ENCODE measurements around the gene ZSCAN22. TPM values are rescaled to one million over a fixed set of nuclear protein-coding genes. Genes with fewer than 3 reads are reported as not detected.
A peak's percentile ranks its signal among the peaks of the same experiment; 100 is the strongest.
"Not testable (repeated sequence)": the region's sequence is repeated elsewhere in the genome, so short reads cannot be mapped to it uniquely, and the experiment has no call there.

The ZSCAN22 gene
- total and polyA plus RNA-seq, 8 donors: 0.45 to 5.2 (median 1.3) TPM; not detected in 1

DNA sequence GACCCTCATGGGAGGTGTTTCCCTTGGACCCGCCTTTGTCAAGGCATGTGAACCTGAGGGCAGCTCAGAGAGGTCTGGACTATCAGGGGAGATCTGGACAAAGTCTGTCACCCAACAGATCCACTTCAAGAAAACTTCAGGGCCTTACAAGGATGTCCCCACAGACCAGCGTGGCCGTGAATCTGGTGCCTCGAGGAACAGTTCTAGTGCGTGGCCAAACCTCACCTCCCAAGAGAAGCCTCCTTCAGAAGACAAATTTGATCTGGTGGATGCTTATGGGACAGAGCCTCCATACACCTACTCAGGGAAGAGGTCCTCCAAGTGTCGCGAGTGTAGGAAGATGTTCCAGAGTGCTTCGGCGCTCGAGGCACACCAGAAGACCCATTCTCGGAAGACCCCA, 11.5 kb downstream of the ZSCAN22 start:
- Histone ChIP-seq H3K27me3 (no peaks in the 10 kb centered on the region), H3K4me1 (no peaks in the 10 kb centered on the region), H3K27ac (no peak overlapping the region), H3K36me3 (peaks cover 29 to 75% (median 68%) of the 10 kb centered on the region in 4 donors), H3K9me3 (peaks cover 0 to 17% (median 11%) of the 10 kb centered on the region in 4 donors), H3K4me3 (no peak overlapping the region)
- DNase-seq: no peak
- WGBS, 5 donors: 97 to 99% (median 98%) methylated on average over 11 of the region's 11 CpGs
- TF ChIP-seq CTCF (IDR thresholded peaks at IDR 0.05) (no peak), POLR2AphosphoS5 (IDR thresholded peaks at IDR 0.05) (no peak), EP300 (IDR thresholded peaks at IDR 0.05) (no peak)
- intact Hi-C loops (cut with DNase I; ENCODE audit: low total_unique reads): no loop called here

DNA sequence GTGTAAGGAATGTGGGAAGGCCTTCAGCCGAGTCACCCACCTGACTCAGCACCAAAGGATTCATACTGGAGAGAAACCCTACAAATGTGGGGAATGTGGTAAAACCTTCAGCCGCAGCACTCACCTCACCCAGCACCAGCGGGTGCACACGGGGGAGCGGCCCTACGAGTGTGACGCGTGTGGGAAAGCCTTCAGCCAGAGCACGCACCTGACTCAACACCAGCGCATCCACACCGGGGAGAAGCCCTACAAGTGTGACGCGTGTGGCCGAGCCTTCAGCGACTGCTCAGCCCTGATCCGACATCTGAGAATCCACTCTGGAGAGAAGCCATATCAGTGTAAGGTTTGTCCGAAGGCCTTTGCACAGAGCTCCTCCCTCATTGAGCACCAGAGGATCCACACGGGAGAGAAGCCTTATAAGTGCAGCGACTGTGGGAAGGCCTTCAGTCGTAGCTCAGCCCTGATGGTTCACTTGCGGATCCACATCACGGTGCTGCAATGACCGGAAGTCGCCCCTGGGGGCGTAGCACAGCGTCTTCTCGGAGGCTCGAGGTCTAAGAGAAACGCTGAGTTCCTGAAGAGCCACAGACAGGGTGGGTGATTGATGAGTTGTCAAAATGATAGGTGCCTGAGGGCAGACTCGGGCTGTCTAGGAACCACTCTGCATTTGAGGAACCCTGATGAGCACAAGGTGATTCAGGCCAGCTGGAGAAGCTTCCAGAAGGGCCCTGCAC, 12.2 kb downstream of the ZSCAN22 start:
- WGBS, 5 donors: 76 to 85% (median 82%) methylated on average over 17 to 30 of the region's 30 CpGs
- H3K4me1 ChIP-seq: no peaks in the 10 kb centered on the region
- H3K4me3 ChIP-seq: no peak overlapping the region
- no peaks in the 10 kb centered on the region for H3K27me3 ChIP-seq
- no peak for TF ChIP-seq POLR2A (IDR thresholded peaks at IDR 0.05)
- TF ChIP-seq POLR2AphosphoS5 (IDR thresholded peaks at IDR 0.05): no peak
- no peak for TF ChIP-seq EP300 (IDR thresholded peaks at IDR 0.05)
- TF ChIP-seq CTCF (IDR thresholded peaks at IDR 0.05): no peak
- no peak for DNase-seq
- intact Hi-C loops (cut with DNase I; ENCODE audit: low total_unique reads): no loop called here
- no peak overlapping the region for H3K27ac ChIP-seq
- H3K9me3 ChIP-seq: peaks cover 0 to 17% (median 11%) of the 10 kb centered on the region in 4 donors
- peaks cover 29 to 75% (median 68%) of the 10 kb centered on the region in 4 donors for H3K36me3 ChIP-seq

GRCh38 chr19:58345558-58345957, 18.8 kb downstream of the ZSCAN22 start:
- TF ChIP-seq POLR2AphosphoS5 (IDR thresholded peaks at IDR 0.05): no peak
- TF ChIP-seq POLR2A (IDR thresholded peaks at IDR 0.05): no peak
- no peak for TF ChIP-seq CTCF (IDR thresholded peaks at IDR 0.05)
- no peak for TF ChIP-seq EP300 (IDR thresholded peaks at IDR 0.05)
- Histone ChIP-seq H3K27ac (no peak overlapping the region), H3K4me1 (peaks cover 5 to 38% (median 19%) of the 10 kb centered on the region in 4 donors), H3K9me3 (peaks cover 0 to 7% (median 0%) of the 10 kb centered on the region in 4 donors), H3K4me3 (no peak overlapping the region), H3K27me3 (peaks cover 1 to 63% (median 29%) of the 10 kb centered on the region in 3 donors), H3K36me3 (peaks cover 0 to 17% (median 13%) of the 10 kb centered on the region in 4 donors)
- DNase-seq: no peak
- intact Hi-C loops (cut with DNase I; ENCODE audit: low total_unique reads): no loop called here
- WGBS, 5 donors: 67 to 75% (median 72%) methylated on average over 5 of the region's 5 CpGs

- DNase-seq: peak; percentile 54 to 79
- 3 to 5% (median 4%) methylated on average over 41 to 82 of the region's 82 CpGs for WGBS, 5 donors
- Histone ChIP-seq H3K36me3 (peaks cover 0 to 4% (median under 1%) of the 10 kb centered on the region in 4 donors), H3K9me3 (peaks cover 0 to 7% (median 0%) of the 10 kb centered on the region in 4 donors), H3K27ac (peak overlapping the region; percentile 55 to 85 (median 71)), H3K27me3 (peaks cover 5 to 80% (median 35%) of the 10 kb centered on the region in 3 donors), H3K4me1 (peaks cover 5 to 45% (median 23%) of the 10 kb centered on the region in 4 donors), H3K4me3 (peak overlapping the region; percentile 49 to 59 (median 53))
- intact Hi-C loops (cut with DNase I; ENCODE audit: low total_unique reads): no loop called here
- peak in 2 of 3 donors; percentile 21 to 25 for TF ChIP-seq POLR2AphosphoS5 (IDR thresholded peaks at IDR 0.05)
- TF ChIP-seq EP300 (IDR thresholded peaks at IDR 0.05): no peak
- no peak for TF ChIP-seq CTCF (IDR thresholded peaks at IDR 0.05)
These were observed 20.5 kb downstream of the ZSCAN22 start for GRCh38 chr19:58346961-58347929.

GRCh38 chr19:58348080-58348479, 21.3 kb downstream of the ZSCAN22 start:
- 14 to 30% (median 23%) methylated on average over 12 of the region's 12 CpGs for WGBS, 5 donors
- intact Hi-C loops (cut with DNase I; ENCODE audit: low total_unique reads); H3K9me3 ChIP-seq; DNase-seq; H3K36me3 ChIP-seq: not testable (repeated sequence)
- H3K27ac ChIP-seq: peak overlapping the region in 4 of 5 donors; percentile 37 to 85 (median 76)
- H3K4me1 ChIP-seq: peaks cover 5 to 45% (median 23%) of the 10 kb centered on the region in 4 donors
- H3K4me3 ChIP-seq: peak overlapping the region; percentile 49 to 59 (median 53)
- peaks cover 5 to 88% (median 35%) of the 10 kb centered on the region in 3 donors for H3K27me3 ChIP-seq
